Activated T-cell treated with anti-CD3 and anti-CD28 coated beads for 48 hours (primary cell): ENCODE results near the gene PYGM.

Source experiments
- DNase-seq: peaks from one replicate; pipeline ENCODE4 v3.0.0-alpha.2; 2020; ENCODE audit warnings: low read depth

The PYGM gene

GRCh38 chr11:64791781-64792291, 32.1 kb upstream of the PYGM start:
- no peak for DNase-seq

GRCh38 chr11:64790205-64791095, 30.7 kb upstream of the PYGM start:
- DNase-seq: no peak

GRCh38 chr11:64789331-64790204, 29.8 kb upstream of the PYGM start:
- DNase-seq: no peak

GRCh38 chr11:64788321-64789215, 28.8 kb upstream of the PYGM start:
- DNase-seq: no peak

- no peak for DNase-seq
Measured at GRCh38 chr11:64787526-64788320, 27.9 kb upstream of the PYGM start.

GRCh38 chr11:64786308-64786707, 26.5 kb upstream of the PYGM start:
- no peak for DNase-seq

GRCh38 chr11:64784813-64785581, 25.2 kb upstream of the PYGM start:
- no peak for DNase-seq

GRCh38 chr11:64778473-64779298, 18.9 kb upstream of the PYGM start, which contains the start of gene SF1:
Gene SF1, minus strand, starts transcription at chr11:64778542. Its CDS starts 150 bp downstream, at chr11:64778392.
- peak; percentile 98 for DNase-seq

GRCh38 chr11:64778223-64778472, 18.4 kb upstream of the PYGM start:
- no peak for DNase-seq

GRCh38 chr11:64777449-64778222, 17.9 kb upstream of the PYGM start:
- DNase-seq: peak; percentile 81

GRCh38 chr11:64776875-64777274, 17.1 kb upstream of the PYGM start:
- DNase-seq: no peak

- no peak for DNase-seq
Measured at GRCh38 chr11:64776425-64776824, 16.7 kb upstream of the PYGM start.

- no peak for DNase-seq
Measured at GRCh38 chr11:64774144-64774543, 14.4 kb upstream of the PYGM start.

- no peak for DNase-seq
Measured at GRCh38 chr11:64772303-64773018, 12.7 kb upstream of the PYGM start.

GRCh38 chr11:64771861-64772260, 12.1 kb upstream of the PYGM start:
- DNase-seq: no peak

- no peak for DNase-seq
Measured at GRCh38 chr11:64770120-64770519, 10.3 kb upstream of the PYGM start.

GRCh38 chr11:64769283-64769682, 9.5 kb upstream of the PYGM start:
- DNase-seq: no peak

GRCh38 chr11:64768300-64768694, 8.5 kb upstream of the PYGM start:
- DNase-seq: no peak
